PFSK-1 (cell line): ENCODE results near the gene LITAF.

ENCODE experiments used
- FOXP2 ChIP-seq: optimal IDR thresholded peaks from 2 replicates; pipeline ENCODE3; 2011; ENCODE audit warnings: borderline replicate concordance, control low read depth, inconsistent platforms; ENCODE audit not compliant: insufficient read depth; ENCODE audit errors: extremely low read length, extremely low read depth
- TAF1 ChIP-seq: IDR thresholded peaks from 2 replicates; pipeline ENCODE4 v1.6.1; 2012; ENCODE audit warnings: low read length, control low read depth, borderline replicate concordance; ENCODE audit not compliant: insufficient read depth
- TF ChIP-seq, protein P1 (sequence below), 2 experiments: IDR thresholded peaks; 2 replicates each; pipeline versions ENCODE4 v1.6.1 to v1.8.0; 2011 to 2012; ENCODE audit warnings: low read depth in 2 of 2, low read length in 2 of 2, control low read depth in 1 of 2, inconsistent platforms in 1 of 2, mild to moderate bottlenecking in 1 of 2, moderate library complexity in 1 of 2; ENCODE audit not compliant: insufficient read depth in 1 of 2

DNA sequence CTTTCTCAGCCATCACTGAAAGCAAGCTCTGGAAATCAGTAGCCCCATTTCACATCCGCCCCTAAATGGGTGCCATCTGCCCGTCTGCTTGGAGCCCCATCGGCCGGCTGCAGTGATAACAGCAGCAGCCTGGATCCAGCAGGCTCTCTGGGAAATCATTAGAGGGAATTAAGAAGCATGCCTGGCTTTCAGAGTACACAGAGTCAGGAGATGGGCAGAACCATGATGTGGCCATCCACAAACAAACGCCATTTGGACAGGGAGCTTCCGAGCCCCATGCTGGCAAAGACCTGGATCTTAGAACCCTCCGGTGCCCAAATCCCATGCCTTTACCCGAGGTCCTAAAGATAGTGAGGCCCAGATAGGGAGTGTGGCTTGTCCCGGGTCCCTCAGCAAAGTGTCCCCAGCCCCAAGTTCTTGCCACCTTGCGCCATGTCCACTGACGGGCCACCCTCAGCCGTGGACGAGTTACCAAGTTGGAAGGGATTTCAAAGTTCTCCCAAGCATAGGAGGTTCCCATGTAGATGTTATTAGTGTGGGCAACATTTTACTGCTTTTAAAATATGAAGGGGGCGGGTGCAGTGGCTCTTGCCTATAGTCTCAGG, 1.0 kb upstream of the LITAF start:
- TF ChIP-seq TAF1 (no peak), FOXP2 (no peak)
- TF ChIP-seq, protein P1, sequence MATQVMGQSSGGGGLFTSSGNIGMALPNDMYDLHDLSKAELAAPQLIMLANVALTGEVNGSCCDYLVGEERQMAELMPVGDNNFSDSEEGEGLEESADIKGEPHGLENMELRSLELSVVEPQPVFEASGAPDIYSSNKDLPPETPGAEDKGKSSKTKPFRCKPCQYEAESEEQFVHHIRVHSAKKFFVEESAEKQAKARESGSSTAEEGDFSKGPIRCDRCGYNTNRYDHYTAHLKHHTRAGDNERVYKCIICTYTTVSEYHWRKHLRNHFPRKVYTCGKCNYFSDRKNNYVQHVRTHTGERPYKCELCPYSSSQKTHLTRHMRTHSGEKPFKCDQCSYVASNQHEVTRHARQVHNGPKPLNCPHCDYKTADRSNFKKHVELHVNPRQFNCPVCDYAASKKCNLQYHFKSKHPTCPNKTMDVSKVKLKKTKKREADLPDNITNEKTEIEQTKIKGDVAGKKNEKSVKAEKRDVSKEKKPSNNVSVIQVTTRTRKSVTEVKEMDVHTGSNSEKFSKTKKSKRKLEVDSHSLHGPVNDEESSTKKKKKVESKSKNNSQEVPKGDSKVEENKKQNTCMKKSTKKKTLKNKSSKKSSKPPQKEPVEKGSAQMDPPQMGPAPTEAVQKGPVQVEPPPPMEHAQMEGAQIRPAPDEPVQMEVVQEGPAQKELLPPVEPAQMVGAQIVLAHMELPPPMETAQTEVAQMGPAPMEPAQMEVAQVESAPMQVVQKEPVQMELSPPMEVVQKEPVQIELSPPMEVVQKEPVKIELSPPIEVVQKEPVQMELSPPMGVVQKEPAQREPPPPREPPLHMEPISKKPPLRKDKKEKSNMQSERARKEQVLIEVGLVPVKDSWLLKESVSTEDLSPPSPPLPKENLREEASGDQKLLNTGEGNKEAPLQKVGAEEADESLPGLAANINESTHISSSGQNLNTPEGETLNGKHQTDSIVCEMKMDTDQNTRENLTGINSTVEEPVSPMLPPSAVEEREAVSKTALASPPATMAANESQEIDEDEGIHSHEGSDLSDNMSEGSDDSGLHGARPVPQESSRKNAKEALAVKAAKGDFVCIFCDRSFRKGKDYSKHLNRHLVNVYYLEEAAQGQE (IDR thresholded peaks at IDR 0.05; ENCODE audit: insufficient read depth in 1 of 2, low read depth in 2 of 2, low read length in 2 of 2) = no peak
